Progenitor cell of endocrine pancreas (in vitro differentiated cells): ENCODE results near the gene PRSS57. TPM values are rescaled to one million over a fixed set of nuclear protein-coding genes. Genes with fewer than 3 reads are reported as not detected.

Experiments used
- DNase-seq: peaks from one replicate; pipeline ENCODE4 v3.0.0; 2021; ENCODE audit warnings: low spot score; ENCODE audit not compliant: unreplicated experiment
- H3K27ac Mint-ChIP-seq: 2 replicates; pipeline ENCODE4 v1.8.0; 2021; ENCODE audit warnings: mild to moderate bottlenecking, moderate library complexity, mixed read lengths
- H3K27me3 Mint-ChIP-seq: 2 replicates; pipeline ENCODE4 v1.8.0; 2021; ENCODE audit warnings: mixed read lengths
- H3K36me3 Mint-ChIP-seq: 2 replicates; pipeline ENCODE4 v1.8.0; 2022; ENCODE audit warnings: mixed read lengths; ENCODE audit not compliant: insufficient read depth
- H3K4me1 Mint-ChIP-seq: 2 replicates; pipeline ENCODE4 v1.8.0; 2021; ENCODE audit warnings: low read depth, mixed read lengths
- H3K4me3 Mint-ChIP-seq: 2 replicates; pipeline ENCODE4 v1.8.0; 2021; ENCODE audit warnings: low read depth, mild to moderate bottlenecking, moderate library complexity, mixed read lengths
- H3K9me3 Mint-ChIP-seq: 2 replicates; pipeline ENCODE4 v1.8.0; 2021; ENCODE audit warnings: low read depth, mixed read lengths
- total RNA-seq: library from RNA; stranded (reverse); gene quantifications from 2 replicates; pipeline ENCODE4 v1.2.1, GENCODE V29; 2021
- TF ChIP-seq, protein P1 (sequence below): fragments of 200-600 bp; sonication (generic); IDR thresholded peaks from one replicate; pipeline ENCODE4 v1.5.0; 2021; ENCODE audit warnings: antibody characterized with exemption, mild to moderate bottlenecking; ENCODE audit not compliant: unreplicated experiment

The PRSS57 gene
- total RNA-seq, 1 donor from 2014 or later: not detected

GRCh38 chr19:651991-652390, 43.3 kb downstream of the PRSS57 start:
- Mint-ChIP-seq H3K27me3 (no peaks in the 10 kb centered on the region), H3K27ac (no peak overlapping the region)

GRCh38 chr19:651114-651818, 44.0 kb downstream of the PRSS57 start:
- Mint-ChIP-seq H3K36me3 (peaks cover under 1% of the 10 kb centered on the region), H3K27ac (no peak overlapping the region), H3K9me3 (no peaks in the 10 kb centered on the region), H3K27me3 (no peaks in the 10 kb centered on the region), H3K4me1 (no peaks in the 10 kb centered on the region), H3K4me3 (no peak overlapping the region)
- DNase-seq: no peak
- TF ChIP-seq, protein P1, sequence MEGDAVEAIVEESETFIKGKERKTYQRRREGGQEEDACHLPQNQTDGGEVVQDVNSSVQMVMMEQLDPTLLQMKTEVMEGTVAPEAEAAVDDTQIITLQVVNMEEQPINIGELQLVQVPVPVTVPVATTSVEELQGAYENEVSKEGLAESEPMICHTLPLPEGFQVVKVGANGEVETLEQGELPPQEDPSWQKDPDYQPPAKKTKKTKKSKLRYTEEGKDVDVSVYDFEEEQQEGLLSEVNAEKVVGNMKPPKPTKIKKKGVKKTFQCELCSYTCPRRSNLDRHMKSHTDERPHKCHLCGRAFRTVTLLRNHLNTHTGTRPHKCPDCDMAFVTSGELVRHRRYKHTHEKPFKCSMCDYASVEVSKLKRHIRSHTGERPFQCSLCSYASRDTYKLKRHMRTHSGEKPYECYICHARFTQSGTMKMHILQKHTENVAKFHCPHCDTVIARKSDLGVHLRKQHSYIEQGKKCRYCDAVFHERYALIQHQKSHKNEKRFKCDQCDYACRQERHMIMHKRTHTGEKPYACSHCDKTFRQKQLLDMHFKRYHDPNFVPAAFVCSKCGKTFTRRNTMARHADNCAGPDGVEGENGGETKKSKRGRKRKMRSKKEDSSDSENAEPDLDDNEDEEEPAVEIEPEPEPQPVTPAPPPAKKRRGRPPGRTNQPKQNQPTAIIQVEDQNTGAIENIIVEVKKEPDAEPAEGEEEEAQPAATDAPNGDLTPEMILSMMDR: no peak

More at GRCh38 chr19:651991-652390, 43.3 kb downstream of the PRSS57 start:
- no peak for DNase-seq
- H3K4me1 Mint-ChIP-seq: no peaks in the 10 kb centered on the region
- no peaks in the 10 kb centered on the region for H3K36me3 Mint-ChIP-seq
- no peak overlapping the region for H3K4me3 Mint-ChIP-seq
- no peaks in the 10 kb centered on the region for H3K9me3 Mint-ChIP-seq
- TF ChIP-seq, protein P1: no peak

GRCh38 chr19:650121-650520, 45.1 kb downstream of the PRSS57 start:
- Mint-ChIP-seq H3K36me3 (peaks cover 2% of the 10 kb centered on the region), H3K4me1 (no peaks in the 10 kb centered on the region), H3K27me3 (no peaks in the 10 kb centered on the region), H3K4me3 (no peak overlapping the region), H3K9me3 (no peaks in the 10 kb centered on the region), H3K27ac (no peak overlapping the region)
- no peak for DNase-seq
- TF ChIP-seq, protein P1: no peak

DNA sequence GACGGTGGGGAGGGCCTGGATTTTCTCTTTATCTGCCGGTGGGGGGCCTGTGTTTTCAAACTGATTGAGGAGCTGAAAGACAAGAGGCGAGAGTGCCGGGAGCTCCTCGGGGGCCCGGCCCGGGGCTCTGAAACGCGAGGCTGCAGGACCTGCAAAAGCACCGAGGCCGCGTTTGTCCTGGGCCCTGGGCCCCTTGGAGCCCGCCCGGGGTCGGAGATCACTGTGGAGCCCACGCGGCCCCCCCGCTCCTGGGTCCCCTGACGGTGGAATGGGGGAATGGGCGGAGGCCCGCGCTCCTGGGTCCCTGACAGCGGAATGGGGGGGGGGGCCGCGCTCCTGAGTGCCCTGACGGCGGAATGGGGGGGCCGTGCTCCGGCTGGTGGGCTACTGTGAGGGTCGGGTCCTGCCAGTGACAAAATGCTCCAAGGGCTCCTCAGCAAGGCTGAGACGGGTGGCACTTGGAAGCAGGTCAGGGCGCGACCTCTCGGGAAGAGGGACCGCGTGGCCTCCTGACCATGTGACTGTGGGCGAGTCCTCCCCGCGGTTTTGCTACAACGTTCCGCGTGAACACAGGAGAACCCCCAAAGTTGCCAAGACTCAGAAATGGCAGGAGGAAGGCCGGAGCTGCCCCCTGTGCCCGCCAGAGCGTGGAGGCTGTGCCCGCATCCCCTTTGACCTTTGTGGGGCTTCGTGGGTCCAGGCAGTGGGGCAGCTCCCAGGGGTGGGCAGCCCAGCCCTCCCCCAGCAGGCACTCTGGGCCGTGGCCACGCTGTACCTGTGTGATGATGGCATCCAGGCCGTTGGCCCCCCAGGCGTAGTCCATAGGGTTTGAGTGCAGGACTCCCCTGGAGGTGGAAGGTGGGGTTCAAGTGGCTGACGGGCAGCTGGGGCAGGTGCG, 46.1 kb downstream of the PRSS57 start:
- no peaks in the 10 kb centered on the region for H3K4me1 Mint-ChIP-seq
- H3K27ac Mint-ChIP-seq: no peak overlapping the region
- H3K4me3 Mint-ChIP-seq: no peak overlapping the region
- peaks cover 4% of the 10 kb centered on the region for H3K36me3 Mint-ChIP-seq
- H3K9me3 Mint-ChIP-seq: no peaks in the 10 kb centered on the region
- no peak for DNase-seq
- no peaks in the 10 kb centered on the region for H3K27me3 Mint-ChIP-seq
- TF ChIP-seq, protein P1: no peak

GRCh38 chr19:648305-648704, 46.9 kb downstream of the PRSS57 start:
- Mint-ChIP-seq H3K9me3 (no peaks in the 10 kb centered on the region), H3K4me1 (no peaks in the 10 kb centered on the region), H3K36me3 (peaks cover 4% of the 10 kb centered on the region), H3K4me3 (no peak overlapping the region), H3K27me3 (no peaks in the 10 kb centered on the region), H3K27ac (no peak overlapping the region)
- TF ChIP-seq, protein P1: no peak
- DNase-seq: no peak
